GM21367 (cell line): ENCODE measurements around the gene AGAP6.
"Not testable (repeated sequence)": the region's sequence is repeated elsewhere in the genome, so short reads cannot be mapped to it uniquely, and the experiment has no call there.

Experiments used
- ATAC-seq: cut with Tn5 transposase; IDR thresholded peaks from one replicate; pipeline ENCODE4 v1.9.1; 2021; ENCODE audit not compliant: unreplicated experiment

AGAP6 gene

DNA sequence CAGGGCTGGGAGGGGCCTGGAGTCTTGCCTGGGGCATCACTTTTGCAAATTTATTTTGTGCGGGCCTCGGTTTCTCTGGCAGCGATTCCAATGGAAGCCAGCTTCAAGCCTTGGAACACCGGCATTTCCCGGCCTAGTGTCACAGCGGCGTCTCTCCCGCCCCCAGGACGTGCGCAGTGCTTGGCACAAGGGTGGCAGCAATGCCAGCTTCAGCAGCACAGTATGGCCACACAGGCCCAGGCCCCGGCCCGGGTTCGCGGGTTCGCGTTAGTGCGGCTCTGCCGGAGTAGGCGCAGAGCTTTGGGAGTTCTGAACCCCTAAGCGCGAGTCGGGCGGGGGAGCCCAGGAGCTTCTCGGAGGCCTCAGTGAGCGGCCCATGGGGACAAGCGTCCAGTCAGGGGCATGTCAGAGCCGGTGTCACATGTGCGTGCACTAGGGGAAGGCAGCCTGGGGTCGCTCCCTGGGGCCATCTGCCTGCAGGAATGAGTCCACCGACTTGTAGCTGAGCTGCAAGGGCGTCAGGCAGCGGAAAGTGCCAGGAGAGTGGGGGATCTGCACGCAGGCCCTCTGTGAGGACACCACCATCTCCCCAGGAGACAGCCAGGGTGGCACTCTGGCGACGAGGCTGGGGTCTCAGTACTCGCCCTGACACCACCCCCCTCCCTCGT, 36.6 kb downstream of the AGAP6 start:
- ATAC-seq: not testable (repeated sequence)

GRCh38 chr10:50025627-50026026, 37.4 kb downstream of the AGAP6 start:
- no peak for ATAC-seq

GRCh38 chr10:50027195-50027594, 39.0 kb downstream of the AGAP6 start:
- no peak for ATAC-seq

DNA sequence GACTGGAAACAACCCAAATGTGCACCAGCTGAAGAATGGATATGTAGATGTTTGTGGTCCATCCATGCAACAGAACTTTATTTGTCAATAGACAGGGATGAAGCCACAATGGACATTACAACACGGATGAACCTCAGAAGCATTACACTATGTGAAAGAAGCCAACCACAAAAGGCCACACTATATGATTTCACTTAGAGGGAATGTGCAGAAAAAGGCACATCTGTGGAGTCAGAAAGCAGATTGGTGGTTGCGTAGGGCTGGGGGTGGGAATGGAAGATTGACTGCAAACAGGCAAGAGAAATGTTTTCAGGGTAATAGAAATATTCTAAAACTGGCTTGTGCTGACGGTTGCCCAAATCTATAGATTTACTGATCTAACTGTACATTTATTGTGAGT, 45.3 kb downstream of the AGAP6 start:
- ATAC-seq: no peak

GRCh38 chr10:50035337-50035736, 47.1 kb downstream of the AGAP6 start:
- not testable (repeated sequence) for ATAC-seq

DNA sequence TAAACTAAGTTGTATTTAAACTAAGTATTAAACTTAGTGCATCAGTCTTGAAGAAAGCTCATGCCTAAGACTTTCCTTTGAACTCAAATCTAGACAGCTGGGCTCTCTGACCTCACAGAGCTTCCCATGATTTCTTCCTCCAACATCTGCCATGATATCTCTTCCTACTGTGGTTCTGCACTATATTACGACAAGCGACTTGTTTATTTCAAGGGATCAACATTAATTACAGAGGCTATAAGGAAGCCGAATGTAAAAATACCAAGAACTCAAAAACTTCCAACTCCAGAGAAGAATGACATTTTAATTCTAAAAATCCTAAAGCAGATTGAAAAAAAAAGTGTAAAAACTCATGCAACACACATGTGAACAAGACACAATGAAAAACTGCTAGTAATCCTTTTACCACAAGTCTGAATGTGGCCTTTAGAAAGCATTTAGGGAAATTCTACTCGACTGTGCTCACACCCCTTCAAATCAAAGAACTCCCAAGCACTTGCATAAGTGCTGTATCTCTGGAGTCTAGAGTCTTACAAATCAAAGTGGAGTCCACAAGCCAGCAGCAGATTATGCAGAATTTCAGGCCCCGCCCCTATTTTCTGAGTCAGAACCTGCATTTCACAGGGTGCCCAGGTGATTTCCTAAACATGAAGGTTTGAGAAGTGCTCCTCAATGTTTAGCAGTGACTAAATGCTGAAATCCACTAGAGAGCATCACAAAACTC, 56.9 kb downstream of the AGAP6 start:
- ATAC-seq: no peak

GRCh38 chr10:50046457-50046856, 58.3 kb downstream of the AGAP6 start:
- not testable (repeated sequence) for ATAC-seq

GRCh38 chr10:50047594-50047993, 59.4 kb downstream of the AGAP6 start:
- not testable (repeated sequence) for ATAC-seq

DNA sequence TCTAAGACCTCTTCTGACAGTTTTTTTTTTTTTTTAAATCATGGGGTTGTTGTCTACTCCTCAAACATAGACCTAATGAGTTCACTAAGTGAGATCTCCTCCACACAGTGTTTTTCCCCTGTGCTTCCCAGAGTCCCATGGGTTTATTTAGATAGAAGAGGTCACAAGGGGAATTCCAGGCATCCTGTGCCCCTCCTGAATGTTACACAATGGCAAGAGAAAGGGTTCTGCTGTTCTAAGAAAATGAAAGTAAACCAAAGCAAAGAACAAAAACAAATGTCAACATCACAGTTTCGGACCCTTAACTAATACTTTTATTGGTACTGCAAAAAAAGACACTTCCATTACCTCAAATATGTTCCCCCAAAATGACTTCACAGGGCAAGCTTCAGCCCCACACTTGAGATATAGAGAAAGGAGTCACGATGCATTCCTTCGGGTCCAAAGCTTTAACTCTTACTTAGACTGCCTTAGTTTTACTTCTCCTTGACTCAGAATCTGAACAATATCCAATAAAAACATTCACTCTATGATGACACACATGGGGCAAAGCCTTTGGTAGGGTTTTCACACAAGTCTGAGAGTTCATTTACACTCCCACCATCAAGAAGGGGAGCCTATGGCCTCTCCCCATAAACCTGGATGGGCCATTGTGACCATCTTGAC, 63.9 kb downstream of the AGAP6 start:
- ATAC-seq: not testable (repeated sequence)

DNA sequence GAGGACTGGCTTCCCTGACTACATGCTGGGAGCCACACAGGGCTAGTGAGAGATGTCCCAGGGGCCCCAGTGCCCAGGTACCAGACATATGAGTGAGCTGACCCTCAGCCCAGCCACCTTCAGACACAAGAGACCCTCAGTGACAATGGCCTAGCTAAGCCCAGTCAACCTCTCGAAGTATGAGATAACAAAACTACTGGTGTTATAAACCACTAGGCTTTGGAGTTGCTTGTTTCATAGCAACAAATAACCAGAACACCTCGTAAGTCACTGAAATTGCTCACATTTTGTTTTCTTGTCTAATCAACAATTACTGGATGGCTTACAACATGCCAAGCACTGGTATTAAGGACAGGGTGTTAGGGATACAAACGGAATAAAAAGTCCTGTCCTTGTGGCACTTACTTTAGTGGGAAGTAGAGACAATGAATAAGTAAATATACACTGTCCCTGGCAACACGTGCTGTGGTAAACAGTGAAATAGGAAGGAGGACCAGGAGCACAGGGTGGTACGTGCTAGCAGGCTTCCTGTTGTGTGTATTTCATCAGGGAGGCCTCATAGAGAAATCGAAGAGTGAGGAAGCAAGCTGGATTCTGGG, 64.7 kb downstream of the AGAP6 start:
- not testable (repeated sequence) for ATAC-seq

- not testable (repeated sequence) for ATAC-seq
These were observed 67.5 kb downstream of the AGAP6 start for GRCh38 chr10:50055494-50056292.

DNA sequence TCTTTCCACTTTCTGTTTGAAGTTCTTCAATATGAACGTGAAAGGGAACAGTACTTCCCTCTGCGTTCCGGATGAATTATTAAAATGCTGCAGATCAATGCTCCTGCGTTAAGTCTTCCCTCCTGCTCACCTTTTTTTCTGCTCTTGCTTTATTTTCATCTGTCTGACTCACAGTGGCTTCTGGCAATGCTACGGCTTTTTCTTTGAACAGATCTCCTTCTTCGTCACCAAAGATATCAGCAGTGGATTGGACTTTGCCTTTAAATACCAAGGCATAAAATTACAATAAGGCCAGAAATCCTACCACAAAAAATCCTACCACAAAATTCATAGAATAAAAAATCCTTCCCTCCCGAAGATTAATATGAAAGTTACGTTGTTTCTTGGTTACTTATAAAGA, 68.4 kb downstream of the AGAP6 start:
- ATAC-seq: not testable (repeated sequence)

DNA sequence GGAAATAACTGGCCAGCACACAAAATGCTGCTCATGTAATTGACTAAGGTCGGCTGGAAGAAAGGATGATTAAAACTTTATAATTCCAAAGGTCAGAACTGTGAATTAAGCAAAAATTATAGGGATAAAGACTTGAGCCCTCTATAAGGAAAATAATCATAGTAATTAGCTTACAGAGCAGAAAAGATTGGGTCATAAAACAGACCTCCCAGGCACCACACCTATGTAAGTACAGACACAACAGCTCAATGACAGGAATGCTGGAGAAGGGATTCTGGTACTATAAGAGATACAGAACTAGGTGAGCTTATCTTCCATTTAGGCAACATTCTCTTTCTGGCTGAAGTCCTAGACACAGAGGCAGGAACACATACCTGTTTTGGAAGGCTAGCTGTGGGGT, 70.5 kb downstream of the AGAP6 start:
- not testable (repeated sequence) for ATAC-seq

GRCh38 chr10:50059946-50060345, 71.7 kb downstream of the AGAP6 start:
- not testable (repeated sequence) for ATAC-seq
